Parietal lobe (tissue), 1 donor: ENCODE measurements around the gene NUP35. TPM values are rescaled to one million over a fixed set of nuclear protein-coding genes. Genes with fewer than 3 reads are reported as not detected.

Source experiments
- total RNA-seq: library from RNA; depleted of rRNA; stranded (reverse); fragments of >200 nt; gene quantifications from one replicate; pipeline ENCODE4 v1.2.3, GENCODE V29; 2014

NUP35 gene
- 62.9 TPM for total RNA-seq

GRCh38 chr2:183124222-183124956 is at the start of gene NUP35:
Gene NUP35 (plus strand): TSS chr2:183124443. CDS start chr2:183124458, 15 bp downstream.

GRCh38 chr2:183078464-183079138 is 45.6 kb upstream of the NUP35 start, which contains the start of gene DUSP19:
Gene DUSP19 (plus strand): TSS chr2:183078747. CDS start chr2:183078934, 187 bp downstream.

Other genes with a start within 250 kb of the NUP35 start
- 259 TPM for gene NCKAP1, start 86.0 kb upstream of the NUP35 start, total RNA-seq
- 9.7 TPM for gene DUSP19, start 45.7 kb upstream of the NUP35 start, total RNA-seq